ENCODE data around the gene CDKL2. TPM values are rescaled to one million over a fixed set of nuclear protein-coding genes. Genes with fewer than 3 reads are reported as not detected.

CDKL2 gene
- polyA plus RNA-seq, 1 donor from 2014 or later: 25.7 TPM

GRCh38 chr4:75530556-75531322 lies 99.6 kb downstream of the CDKL2 start:
- Histone ChIP-seq H3K9me3 (ENCODE audit: low read length) (no peaks in the 10 kb centered on the region), H4K20me1 (ENCODE audit: insufficient read depth) (no peaks in the 10 kb centered on the region), H3K9me2 (ENCODE audit: insufficient read depth, low read length) (no peaks in the 10 kb centered on the region), H3K27me3 (ENCODE audit: insufficient read depth, low read depth, low read length) (no peaks in the 10 kb centered on the region), H2AFZ (ENCODE audit: low read depth, low read length) (no peak overlapping the region), H3K4me2 (ENCODE audit: low read length) (no peak overlapping the region), H3K4me3 (ENCODE audit: low read length) (no peak overlapping the region), H3K79me2 (replicated peaks; ENCODE audit: insufficient read depth, low read length) (no peaks in the 10 kb centered on the region), H3F3A (ENCODE audit: insufficient read depth, low read length, poor library complexity, severe bottlenecking) (no peaks in the 10 kb centered on the region), H3K9ac (ENCODE audit: low read length) (no peak overlapping the region), H3K36me3 (ENCODE audit: insufficient read depth, low read length) (peaks cover 18% of the 10 kb centered on the region), H3K27ac (ENCODE audit: low read length) (no peak overlapping the region)
- TF ChIP-seq EP300 (conservative IDR thresholded peaks at IDR 0.05; ENCODE audit: poor library complexity, severe bottlenecking) (no peak), CTCF (IDR thresholded peaks at IDR 0.05; ENCODE audit: poor library complexity, severe bottlenecking) (no peak), TAF1 (IDR thresholded peaks at IDR 0.05; ENCODE audit: low read depth) (no peak), MXI1 (conservative IDR thresholded peaks at IDR 0.05; ENCODE audit: poor library complexity, severe bottlenecking) (no peak), RAD21 (conservative IDR thresholded peaks at IDR 0.05) (no peak), REST (IDR thresholded peaks at IDR 0.05; ENCODE audit: borderline replicate concordance) (no peak), SMC3 (conservative IDR thresholded peaks at IDR 0.05; ENCODE audit: poor library complexity) (no peak), EZH2 (IDR thresholded peaks at IDR 0.05; ENCODE audit: borderline replicate concordance, insufficient read depth, low read length, poor library complexity, severe bottlenecking) (no peak), POLR2AphosphoS5 (IDR thresholded peaks at IDR 0.05) (no peak)

Small RNA genes within 50 kb of the gene (small RNA-seq; reads per million reads assigned to genes)
- gene RF00019: 0 to 1.2 (median 0) reads per million in 3 experiments

Other genes starting within 250 kb of the CDKL2 start
- 58.8 and 70.6 TPM in 2 replicates for gene RCHY1, start 116.1 kb downstream of the CDKL2 start, polyA plus RNA-seq
- 35.3 and 42.9 TPM in 2 replicates for gene THAP6, start 116.1 kb downstream of the CDKL2 start, polyA plus RNA-seq
- gene ODAPH, start 74.5 kb downstream of the CDKL2 start, polyA plus RNA-seq: 0.17 and 2.5 TPM in 2 replicates
- gene G3BP2, start 42.9 kb upstream of the CDKL2 start, polyA plus RNA-seq: 329 and 332 TPM in 2 replicates
- 37.6 and 40.0 TPM in 2 replicates for gene USO1, start 94.0 kb upstream of the CDKL2 start, polyA plus RNA-seq

Measured in neural cell (in vitro differentiated cells).